ENCODE results near the gene SLC38A8. TPM values are rescaled to one million over a fixed set of nuclear protein-coding genes. Genes with fewer than 3 reads are reported as not detected.
A peak's percentile ranks its signal among the peaks of the same experiment; 100 is the strongest.

SLC38A8 gene
- total RNA-seq, 1 experiment from 2014 or later, result not detected

- no peak for DNase-seq (ENCODE audit: low read depth)
These were observed 26.3 kb upstream of the SLC38A8 start for GRCh38 chr16:84068783-84069462.

- no peak for DNase-seq (ENCODE audit: low read depth)
These were observed 25.4 kb upstream of the SLC38A8 start for GRCh38 chr16:84068041-84068440.

GRCh38 chr16:84067640-84068039 lies 25.0 kb upstream of the SLC38A8 start:
- no peak for DNase-seq (ENCODE audit: low read depth)

GRCh38 chr16:84065536-84066132 lies 23.0 kb upstream of the SLC38A8 start:
- peak; percentile 39 for DNase-seq (ENCODE audit: low read depth)

DNA sequence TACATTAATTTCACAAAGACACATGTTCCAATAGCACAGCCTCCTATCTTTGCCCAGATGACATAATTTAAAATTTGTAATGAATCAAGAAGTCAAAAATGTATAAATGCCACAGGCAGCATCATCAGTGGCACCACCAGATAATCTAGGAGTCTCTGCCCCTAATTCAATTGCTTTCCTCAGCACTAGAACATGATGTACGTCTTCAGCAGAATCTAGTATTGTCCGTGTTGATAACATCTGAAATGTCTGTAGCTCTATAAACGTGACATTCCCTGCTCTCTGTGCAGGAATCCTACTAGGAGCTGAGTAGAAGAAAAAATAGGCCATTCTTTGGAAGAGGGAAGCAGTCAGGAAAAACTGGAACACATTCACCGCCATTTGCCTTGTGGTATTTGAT lies 21.4 kb upstream of the SLC38A8 start:
- no peak for DNase-seq (ENCODE audit: low read depth)

DNA sequence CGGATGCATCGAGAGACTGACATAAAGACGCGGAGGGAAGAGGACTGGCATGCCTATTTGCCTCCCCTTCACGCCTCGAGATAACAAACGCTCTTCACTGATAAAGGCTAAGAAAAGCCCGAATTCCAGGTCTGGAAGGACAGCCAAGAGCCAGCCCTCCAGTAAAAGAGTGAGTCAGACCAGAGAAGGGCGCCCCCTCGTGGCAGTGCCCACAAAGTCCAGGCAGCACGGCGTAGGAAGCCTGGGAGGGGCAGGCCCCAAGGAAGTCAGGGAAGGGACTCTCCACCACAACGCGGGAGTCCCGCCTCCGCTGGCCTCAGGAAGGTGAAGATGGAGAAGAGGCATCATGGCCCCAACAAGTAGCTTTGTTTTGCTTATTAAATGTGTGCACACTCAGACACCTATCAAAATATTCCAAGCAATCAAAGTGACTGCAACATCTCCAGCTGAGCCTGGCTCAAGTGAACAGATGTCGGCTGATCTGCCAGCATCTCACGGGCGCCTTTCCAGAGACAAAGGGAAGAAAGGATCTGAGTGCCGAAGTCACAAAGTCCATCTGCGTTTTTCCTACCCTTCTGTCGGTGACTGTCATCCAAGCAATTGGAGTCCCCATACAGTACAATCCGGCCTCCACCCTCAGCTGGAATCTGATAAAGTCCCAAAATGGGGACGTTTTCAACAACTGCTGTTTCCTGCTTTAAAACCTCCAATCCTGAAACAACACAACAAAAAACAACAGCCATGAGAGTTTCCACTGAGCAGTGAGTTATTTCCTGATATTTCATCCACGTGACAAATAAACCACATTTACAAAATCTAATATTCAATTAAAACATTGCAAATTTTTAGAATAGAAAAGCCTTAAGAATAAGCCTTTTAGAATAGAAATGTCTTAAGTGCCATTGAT lies 20.4 kb upstream of the SLC38A8 start:
- peak; percentile 76 for DNase-seq (ENCODE audit: low read depth)

DNA sequence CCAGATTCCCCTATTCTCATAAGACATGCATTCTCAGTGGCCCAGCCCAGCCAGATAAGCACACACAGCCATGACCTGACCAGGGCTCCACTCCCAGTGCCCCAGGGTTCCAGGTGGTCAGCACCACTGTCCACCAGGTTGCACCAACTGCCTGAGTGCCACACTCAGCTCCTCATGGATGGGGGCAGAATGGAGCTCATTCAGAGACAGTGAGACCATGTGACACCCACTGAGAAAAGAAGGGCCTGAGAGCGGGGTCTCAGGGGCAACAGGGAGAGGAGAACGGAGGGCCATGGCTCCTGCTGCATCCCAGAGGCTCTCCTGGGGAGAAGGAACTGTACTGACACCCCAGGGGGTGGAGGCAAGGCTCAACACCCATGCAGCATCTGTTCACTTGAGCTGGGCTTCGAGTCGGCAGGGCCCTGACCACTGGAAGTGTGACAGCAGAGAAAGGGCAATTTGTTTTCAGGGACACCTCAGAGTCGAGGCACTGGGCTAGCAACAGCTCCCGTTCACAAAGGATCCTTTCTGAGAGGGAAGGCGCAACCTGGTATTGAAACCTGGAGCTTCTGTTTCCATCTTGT lies 18.7 kb upstream of the SLC38A8 start:
- DNase-seq (ENCODE audit: low read depth), result no peak

DNA sequence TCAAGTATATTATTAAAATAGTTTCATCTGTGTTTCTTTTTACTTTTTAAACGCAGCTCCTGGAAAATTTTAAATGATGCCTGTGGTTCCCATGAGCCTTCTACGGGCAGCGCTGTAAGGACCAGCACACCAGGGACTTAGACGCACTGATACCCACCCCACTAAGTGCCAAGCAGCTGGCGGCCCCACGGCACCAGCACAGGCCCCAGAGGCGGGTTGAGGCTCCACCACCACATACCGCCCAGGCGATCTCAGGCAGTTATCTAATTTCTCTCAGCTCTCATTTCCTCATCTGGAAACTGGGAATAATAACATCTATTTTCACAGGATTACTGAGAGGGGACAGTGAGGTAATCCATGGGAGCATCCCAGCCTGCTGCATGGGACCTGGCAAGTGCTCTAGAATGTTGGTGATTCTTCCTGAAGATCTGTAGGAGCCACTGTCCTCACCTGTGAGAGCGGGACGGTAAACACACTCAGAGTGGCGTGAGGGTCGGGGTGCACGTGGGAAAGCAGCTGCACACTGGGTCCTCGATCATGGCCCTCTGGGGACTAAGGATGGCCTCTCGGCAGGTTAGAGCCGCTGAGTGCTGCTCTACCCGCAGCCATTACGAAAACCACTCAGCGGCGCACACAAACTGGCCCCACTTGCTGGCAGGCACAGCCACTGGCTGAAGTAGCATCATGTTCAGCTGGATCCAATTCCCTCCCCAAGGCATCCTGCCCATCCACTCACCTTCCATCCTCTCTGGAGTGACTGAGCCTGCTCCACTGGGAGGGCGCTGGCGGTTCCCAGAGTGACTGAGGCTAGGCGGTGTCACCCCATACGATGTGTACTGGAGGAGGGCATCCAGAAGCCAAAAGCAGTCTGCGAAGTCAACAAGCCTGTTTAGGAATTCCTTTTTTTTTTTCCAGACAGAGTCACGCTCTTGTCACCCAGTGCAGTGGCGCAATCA lies 17.6 kb upstream of the SLC38A8 start:
- DNase-seq (ENCODE audit: low read depth), result no peak

- no peak for DNase-seq (ENCODE audit: low read depth)
These were observed 16.5 kb upstream of the SLC38A8 start for GRCh38 chr16:84059111-84059510.

GRCh38 chr16:84058664-84059063 lies 16.1 kb upstream of the SLC38A8 start:
- no peak for DNase-seq (ENCODE audit: low read depth)

- DNase-seq (ENCODE audit: low read depth), result no peak
These were observed 15.6 kb upstream of the SLC38A8 start for GRCh38 chr16:84058211-84058610.

DNA sequence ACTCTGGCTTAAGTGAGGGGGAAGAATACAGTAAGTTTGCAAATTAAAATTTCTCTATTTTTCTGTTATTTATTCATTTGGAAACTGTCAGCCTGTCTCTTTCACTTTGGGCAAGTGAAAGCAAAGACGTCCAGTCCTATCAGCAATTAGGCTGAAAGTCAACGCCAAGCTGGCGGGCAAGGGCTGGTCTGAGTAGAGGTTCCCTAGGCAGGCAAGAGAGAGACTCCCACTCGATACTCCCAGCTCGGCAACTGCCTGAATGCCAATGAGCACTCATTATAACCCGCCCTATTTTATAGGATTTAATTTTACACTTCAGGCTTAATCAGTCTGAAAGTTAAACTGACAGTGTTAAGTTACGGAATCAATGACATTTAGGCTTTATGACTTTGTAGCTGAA lies 14.3 kb upstream of the SLC38A8 start:
- DNase-seq (ENCODE audit: low read depth), result no peak

DNA sequence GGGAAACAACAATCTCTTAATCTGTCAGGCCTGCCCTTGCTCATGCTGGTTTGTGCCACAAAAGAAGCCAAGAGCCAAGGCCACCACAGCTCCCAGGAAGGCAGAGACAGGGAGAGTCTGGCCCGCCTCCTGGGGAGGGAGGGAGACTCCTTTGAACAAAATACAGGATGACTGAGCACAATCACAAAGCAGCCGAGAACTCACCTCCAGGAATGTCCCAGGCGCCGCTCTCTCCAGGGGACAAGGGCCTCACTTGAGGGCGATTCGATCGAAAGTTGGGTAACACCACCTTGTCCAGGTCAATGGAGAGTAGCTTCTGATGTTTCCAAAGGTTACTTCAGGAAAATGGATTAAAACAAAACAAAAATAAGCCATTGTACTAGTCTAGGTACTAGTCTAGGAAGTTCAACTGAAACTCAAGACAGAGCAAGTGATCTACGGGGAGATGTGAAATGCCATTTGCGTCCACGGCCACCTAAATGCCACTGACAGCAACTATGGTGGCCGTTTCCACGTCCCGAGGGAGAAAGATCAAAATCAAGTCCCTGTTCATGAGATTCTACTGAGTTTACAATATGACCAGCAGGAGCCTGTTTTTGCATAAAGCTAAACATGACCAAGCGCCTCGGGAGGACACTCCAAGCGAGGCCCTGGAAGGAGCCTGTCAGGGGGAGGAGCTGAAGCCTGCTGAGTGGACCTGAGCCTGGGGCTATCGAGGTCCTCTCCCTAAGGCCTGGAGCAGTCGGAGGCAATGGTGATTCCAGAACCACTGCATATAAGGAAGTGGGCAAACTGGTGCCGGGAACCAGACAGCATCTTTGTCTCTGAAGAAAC lies 13.4 kb upstream of the SLC38A8 start:
- no peak for DNase-seq (ENCODE audit: low read depth)

- no peak for DNase-seq (ENCODE audit: low read depth)
These were observed 12.8 kb upstream of the SLC38A8 start for GRCh38 chr16:84055366-84055765.

DNA sequence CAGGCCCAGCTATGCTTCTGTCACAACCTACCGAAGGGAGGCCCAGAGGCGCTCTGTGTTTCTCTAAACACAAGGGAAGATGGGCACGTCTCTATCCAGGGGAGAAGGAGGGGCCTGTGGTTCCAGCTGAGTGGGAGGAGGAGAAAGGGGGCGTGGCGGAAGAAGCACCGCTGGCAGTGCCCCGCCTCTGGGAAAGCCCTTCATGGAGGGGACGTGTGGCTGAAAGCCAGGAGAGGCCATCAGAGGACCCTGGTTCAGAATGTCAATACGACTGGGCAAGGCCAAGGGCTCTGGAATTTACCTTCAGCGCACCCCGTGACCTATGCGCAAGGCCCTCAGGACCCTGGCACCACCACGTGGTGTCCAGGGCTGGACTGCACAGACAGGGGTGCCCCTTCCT lies 12.3 kb upstream of the SLC38A8 start:
- DNase-seq (ENCODE audit: low read depth), result no peak

DNA sequence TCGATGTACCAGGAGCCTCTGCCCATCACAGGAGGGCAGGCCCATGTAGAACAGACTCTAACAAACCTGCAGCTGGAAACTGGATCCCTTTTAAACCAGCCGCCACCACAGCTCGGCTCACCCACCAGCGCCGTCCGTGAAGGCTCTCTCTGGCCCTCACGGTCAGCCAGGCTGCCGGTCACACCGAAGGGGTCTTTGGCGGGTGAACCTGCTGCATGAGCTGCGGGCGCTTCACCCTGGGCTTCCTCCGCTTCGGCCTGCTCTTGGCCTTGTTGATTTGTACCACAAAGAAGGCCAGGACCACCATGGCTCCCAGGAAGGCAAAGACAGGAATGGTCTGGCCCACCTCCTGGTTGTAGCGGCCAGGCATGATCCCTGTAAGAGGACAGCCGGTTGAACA lies 11.7 kb upstream of the SLC38A8 start:
- DNase-seq (ENCODE audit: low read depth), result no peak

DNA sequence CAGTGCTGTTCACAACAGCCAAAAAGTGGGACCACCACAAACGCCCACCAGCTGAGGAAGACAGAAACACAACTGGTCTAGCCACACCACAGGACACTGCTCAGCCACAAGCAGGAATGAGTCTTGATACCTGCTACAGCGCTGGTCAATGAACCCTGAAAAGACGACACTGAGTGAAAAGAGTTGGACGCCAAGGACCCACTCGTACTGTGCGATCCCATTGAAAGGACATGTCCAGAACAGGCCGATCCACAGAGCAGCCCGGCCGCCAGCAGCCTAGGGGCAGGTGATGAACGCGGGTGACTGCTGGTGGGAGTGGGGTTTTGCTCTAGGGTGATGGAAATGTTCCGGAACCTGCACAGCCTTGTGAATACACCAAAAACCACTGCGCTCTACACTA lies 10.6 kb upstream of the SLC38A8 start:
- no peak for DNase-seq (ENCODE audit: low read depth)

GRCh38 chr16:84052071-84052622 lies 9.6 kb upstream of the SLC38A8 start:
- no peak for DNase-seq (ENCODE audit: low read depth)

DNA sequence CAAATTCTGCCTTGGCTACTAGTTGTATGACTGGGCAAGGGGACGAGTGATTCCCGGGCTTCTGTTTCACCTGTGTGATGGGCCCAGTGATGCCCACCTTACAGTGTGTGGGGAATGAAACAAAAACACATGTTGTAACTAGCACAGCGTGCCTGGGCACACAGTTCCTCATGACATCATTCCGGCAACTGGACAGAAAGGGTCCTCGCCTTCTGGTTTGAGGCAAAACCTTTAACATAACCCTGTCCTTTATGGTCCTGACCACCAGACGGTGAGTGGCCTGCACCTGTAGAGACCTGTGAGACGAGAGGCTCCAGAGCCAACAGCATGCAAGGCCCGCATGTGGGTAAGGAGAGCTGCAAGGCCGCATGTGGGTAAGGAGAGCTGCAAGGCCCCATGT lies 7.7 kb upstream of the SLC38A8 start:
- DNase-seq (ENCODE audit: low read depth), result no peak

All from Daoy (cell line).